ENCODE data around the gene ZNF324. TPM values are rescaled to one million over a fixed set of nuclear protein-coding genes. Genes with fewer than 3 reads are reported as not detected.
"Not testable (repeated sequence)": the region's sequence is repeated elsewhere in the genome, so short reads cannot be mapped to it uniquely, and the experiment has no call there.

Gene ZNF324
- total RNA-seq, 1 experiment from 2014 or later, result 16.3 TPM

DNA sequence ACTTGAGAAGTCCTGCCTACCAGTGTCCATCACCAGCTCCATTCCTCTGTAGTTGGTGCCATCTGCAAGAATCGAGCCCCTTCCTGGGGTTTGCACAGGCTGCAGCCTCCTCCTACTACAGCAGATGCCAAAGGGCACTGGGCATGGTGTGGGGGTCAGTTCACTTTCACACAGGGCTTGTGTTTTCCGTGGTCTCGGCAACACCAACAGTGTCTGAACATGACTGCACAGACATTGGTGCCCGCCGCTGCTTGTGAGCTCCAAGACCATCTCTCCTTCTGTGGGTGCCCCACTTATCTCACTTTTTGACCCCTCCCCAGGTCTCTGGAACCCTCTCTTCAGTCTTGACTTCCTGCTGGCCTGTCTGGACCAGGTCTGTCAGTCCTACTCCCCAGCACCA is 24.5 kb downstream of the ZNF324 start:
- no peak for DNase-seq (ENCODE audit: low read depth)
- in situ Hi-C loops (cut with HindIII; ENCODE audit: low pct_unique_long_range_greater_than_20kb, low sequenced_read_pairs), result no loop called here

DNA sequence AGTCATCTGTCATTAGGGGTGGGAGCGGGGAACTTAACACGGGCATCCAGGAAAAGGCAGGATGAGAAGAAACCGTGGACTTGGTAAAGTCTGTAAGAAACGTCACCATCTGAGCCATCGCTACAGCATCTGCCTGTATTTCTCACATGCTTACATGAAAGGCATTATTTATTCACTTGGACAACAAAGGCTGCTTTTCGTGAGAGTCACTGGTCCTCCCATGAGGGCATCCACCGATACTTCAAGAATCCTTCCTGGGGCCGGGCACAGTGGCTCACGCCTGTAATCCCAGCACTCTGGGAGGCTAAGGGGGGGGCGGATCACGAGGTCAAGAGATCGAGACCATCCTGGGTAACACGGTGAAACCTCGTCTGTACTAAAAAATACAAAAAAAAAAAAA is 25.4 kb downstream of the ZNF324 start:
- in situ Hi-C loops (cut with HindIII; ENCODE audit: low pct_unique_long_range_greater_than_20kb, low sequenced_read_pairs), result no loop called here
- DNase-seq (ENCODE audit: low read depth), result no peak

DNA sequence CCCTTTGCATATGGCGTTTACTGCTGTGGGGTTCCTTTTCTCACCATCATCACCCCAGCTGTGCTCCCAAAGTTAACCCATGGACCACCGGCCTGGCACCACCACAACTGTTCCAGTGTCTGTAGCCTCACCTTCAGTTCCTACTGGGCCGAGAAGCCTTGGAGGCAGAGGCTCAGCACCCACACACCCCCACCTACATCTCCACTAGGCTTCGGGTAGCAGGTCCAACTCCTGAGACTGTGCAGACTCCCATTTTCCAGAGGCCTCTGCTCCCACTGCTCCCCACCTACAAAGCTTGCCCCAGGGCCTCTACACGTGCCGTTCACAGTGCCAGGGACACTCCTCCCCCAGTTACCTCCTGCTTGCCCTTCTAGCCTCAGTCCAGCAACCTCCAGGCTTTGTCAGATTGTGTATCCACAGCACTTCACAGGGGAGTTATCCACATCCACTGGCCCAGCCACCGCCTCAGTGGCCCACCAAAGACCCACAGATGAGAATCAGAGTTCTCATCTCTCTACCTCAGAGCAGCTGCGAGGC is 30.8 kb downstream of the ZNF324 start:
- DNase-seq (ENCODE audit: low read depth), result no peak
- in situ Hi-C loops (cut with HindIII; ENCODE audit: low pct_unique_long_range_greater_than_20kb, low sequenced_read_pairs), result no loop called here

DNA sequence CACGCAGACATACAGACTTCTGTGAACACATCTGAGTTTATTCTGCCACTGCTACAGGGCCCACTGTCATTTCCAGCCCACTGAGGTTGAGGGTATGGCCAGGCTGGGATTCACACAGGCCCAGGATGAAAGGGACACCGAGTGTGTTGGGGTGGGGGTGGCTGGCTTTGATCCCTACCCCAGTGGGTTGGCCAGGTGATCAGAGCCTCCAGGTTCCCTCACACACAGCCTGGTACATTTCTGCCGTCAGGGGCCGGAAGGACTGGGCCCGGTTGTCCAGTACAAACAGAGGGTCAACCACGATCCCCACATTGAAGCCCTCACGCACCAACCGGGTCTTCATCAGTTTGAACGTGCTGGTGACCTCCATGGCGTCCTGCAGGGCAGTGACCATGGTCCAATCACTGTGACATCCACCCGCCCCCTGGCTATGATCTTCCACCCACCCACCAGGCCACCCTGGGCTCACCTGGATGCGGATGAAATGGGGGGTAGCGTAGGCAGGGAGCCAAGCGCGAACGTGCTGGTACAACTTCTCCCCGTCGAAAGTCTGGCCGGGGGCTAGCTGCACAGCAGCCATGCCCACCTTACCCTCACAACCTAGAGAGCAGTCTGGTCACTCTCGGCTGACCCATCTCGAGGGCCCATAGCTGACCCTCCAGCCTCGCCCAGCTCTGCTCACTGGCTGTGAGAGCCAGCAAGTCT is 31.6 kb downstream of the ZNF324 start:
- DNase-seq (ENCODE audit: low read depth), result no peak
- in situ Hi-C loops (cut with HindIII; ENCODE audit: low pct_unique_long_range_greater_than_20kb, low sequenced_read_pairs), result no loop called here

DNA sequence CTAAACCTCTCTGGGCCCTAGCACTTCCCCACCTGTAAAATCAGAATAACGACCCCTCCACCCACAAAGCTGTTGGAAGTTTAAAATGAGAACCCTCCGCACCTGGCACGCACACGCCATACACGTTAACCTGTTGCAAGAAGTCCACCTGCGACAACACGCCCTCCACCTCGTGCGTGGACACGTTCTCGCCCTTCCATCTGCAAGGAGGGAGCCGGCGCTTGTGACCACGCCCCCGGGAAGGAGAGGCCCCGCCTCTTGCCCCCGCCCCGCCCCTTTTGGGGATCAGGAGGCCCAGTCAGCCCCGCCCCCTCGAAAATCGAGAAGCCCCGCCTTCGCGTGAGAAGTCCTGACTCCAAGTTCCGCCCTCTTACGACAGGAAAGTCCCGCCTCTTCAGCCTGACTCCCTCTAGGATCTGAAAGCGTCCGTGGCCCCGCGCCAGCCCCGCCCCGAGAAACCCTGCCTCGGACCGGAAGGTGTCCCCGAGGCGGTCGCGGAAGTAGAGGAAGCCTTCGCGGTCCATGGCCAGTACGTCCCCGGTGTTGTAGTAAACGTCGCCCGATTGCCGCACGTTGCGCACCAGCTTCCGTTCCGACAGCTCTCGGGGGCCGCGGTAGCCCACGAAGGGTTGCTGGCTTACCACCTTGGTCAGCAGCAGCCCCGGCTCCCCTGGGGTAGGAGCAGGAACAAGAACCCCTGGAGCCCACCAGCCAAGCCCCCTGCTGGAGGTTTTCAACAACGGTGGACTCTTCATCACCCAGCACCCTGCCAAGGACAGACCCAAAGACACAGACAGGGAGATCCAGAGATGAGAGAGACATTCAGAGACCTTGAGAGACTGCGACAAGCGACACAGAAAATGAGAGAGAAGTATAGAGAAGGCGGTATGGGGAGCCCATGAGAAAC is 32.4 kb downstream of the ZNF324 start:
- DNase-seq (ENCODE audit: low read depth), result peak; percentile 98
- in situ Hi-C loops (cut with HindIII; ENCODE audit: low pct_unique_long_range_greater_than_20kb, low sequenced_read_pairs), result no loop called here

DNA sequence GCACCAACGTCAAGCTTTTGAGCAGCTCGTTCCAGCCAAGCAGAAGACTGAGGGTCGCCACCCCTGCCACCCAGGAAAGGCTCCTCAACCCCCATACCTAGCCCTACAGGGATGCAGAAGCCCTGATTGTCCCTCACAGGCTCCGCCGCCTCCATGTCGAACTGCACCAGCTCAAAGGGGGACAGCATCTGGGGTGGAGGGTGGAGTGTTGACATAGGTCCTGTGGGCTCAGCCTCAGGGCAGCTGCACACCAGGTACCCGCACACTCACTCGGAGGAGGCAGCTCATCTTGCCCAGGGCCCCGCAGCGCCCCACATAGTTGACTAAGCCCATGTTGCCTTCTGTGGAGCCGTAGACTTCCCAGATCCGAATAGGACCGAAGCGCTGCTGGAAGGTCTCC is 33.4 kb downstream of the ZNF324 start:
- no peak for DNase-seq (ENCODE audit: low read depth)

DNA sequence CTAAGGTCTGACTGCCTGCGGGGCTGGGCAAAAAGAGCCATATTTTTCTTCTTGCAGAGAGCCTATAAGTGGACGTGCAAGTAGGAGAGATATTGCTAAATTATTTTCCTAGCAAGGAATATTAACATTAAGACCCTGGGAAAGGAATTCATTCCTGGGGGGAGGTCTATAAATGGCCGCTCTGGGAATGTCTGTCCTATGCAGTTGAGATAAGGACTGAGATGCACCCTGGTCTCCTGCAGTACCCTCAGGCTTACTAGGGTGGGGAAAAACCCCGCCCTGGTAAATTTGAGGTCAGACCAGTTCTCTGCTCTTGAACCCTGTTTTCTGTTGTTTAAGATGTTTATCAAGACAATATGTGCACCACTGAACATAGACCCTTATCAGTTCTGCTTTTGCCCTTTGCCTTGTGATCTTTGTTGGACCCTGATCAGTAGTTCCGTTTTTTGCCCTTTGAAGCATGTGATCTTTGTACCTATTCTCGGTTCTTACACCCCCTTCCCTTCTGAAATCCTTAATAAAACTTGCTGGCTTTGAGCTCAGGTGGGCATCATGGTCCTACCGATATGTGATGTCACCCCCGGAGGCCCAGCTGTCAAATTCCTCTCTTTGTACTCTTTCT is 40.8 kb downstream of the ZNF324 start:
- in situ Hi-C loops (cut with HindIII; ENCODE audit: low pct_unique_long_range_greater_than_20kb, low sequenced_read_pairs); DNase-seq (ENCODE audit: low read depth): not testable (repeated sequence)

More for the DNA sequence above, 33.4 kb downstream of the ZNF324 start:
- in situ Hi-C loops (cut with HindIII; ENCODE audit: low pct_unique_long_range_greater_than_20kb, low sequenced_read_pairs), result no loop called here

DNA sequence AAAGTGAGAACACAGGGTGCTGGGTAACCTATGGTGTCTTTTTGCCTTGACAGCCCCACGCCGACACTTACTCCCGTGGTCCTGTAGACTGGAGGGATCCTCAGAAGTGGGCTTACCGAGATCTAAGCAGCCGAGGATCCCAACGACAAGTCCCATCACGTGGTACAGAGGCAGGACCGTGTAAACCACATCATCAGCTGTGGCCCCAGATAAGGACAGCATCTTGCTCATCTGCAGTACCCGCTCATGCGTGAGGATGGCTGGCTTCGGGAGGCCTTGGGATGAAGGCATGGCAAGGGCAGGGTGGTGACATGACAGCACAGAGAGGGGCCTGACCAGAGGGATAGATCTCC is 42.8 kb downstream of the ZNF324 start:
- no peak for DNase-seq (ENCODE audit: low read depth)
- in situ Hi-C loops (cut with HindIII; ENCODE audit: low pct_unique_long_range_greater_than_20kb, low sequenced_read_pairs), result no loop called here

DNA sequence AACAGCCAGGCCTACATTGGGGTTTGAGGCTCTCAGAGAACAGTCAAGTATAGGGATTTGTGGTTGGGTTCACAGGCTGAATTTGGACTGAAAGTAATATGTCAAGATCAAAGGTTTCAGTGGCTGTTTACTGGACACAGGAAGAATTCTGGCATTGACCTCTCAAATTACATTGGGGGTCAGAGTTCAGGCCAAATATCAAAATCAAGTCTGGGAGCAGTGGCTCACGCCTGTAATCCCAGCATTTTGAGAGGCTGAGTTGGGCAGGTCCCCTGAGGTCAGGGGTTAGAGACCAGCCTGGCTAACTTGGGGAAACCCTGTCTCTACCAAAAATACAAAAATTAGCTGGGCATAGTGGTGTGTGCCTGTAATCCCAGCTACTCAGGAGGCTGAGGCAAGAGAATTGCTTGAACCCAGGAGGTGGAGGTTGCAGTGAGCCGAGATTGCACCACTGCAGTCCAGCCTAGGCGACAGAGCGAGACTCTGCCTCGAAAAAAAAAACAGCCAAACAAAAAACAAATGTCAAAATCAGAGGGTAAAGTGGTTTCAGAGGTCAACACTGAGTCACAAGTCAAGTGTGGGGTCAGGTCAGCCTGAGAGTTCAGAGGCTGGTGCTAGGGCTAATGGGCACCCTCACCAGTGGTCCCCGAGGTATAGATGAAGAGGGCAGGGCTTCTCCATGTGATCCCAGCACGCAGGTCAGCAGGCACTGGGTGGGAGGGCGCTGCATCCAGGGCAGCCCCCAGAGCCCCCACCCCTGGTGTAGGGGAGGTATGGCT is 43.4 kb downstream of the ZNF324 start:
- no peak for DNase-seq (ENCODE audit: low read depth)
- in situ Hi-C loops (cut with HindIII; ENCODE audit: low pct_unique_long_range_greater_than_20kb, low sequenced_read_pairs), result no loop called here

DNA sequence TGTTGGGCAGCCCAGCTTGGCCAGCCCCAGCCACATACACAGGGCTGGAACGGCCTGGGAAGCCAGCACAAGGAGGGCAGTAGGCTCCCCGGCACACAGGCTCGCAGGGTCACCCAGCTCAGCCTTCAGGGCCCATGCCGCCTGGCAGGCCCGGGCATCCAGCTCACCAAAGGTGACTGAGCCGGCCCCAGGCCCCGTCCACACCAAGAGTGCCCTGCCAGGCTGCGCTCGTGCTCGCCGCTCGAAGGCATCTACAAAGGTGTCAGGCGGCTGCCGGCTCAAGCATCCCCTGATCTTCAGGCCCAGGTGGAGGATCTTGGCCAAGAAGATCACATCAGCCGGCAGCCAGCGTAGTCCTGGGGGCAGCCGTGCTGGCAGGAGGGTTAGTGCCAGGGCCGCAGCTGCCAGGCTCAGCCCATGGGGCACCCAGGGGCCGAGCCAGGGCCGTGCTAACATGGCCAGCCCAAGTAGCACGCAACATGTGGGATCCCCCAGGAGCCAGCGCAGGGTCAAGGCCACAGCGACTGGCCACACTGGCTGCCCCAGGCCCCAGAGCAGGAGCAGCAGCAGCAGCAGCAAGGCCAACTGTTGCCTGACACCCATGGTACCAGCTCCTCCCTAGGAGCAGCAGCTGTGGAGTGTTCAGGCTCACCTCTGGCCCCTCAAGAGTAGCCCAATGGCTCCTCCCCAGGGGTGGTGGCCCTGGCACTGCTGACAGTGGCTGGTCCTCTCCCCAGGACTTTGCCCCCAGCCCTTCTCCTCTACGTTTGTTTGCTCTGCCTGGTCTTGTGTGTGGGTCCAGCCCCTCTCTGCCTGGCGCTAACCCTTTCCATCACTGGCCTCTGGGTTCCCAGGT is 44.7 kb downstream of the ZNF324 start, which contains the start of gene SLC27A5:
TSS of gene SLC27A5 (minus strand) at position 640 of the 856 bp plus-strand sequence. CDS start at position 603, 37 bp downstream.
- DNase-seq (ENCODE audit: low read depth), result no peak
- in situ Hi-C loops (cut with HindIII; ENCODE audit: low pct_unique_long_range_greater_than_20kb, low sequenced_read_pairs), result no loop called here

DNA sequence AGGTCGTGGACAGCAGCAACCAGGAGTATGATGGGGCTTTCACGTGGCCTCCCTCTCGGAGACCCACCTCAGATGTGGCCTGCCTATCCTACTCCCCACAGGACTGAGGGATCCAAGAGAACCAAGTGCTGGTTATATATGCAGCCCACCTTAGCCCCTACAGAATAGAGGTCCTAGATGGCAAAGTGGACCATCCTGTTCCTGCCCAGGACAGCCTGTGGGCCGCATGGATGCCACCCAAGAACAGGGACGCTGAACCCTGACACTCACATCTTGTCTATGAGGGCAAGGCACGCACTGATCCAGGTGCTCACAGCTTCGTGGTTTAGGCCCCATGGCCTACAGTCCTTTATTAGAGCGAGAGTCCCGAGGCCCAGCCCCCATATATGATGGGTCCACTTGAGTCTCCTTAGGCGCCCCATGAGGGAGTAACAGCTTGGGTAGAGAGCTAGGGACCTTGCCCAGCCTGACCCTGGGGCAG is 46.4 kb downstream of the ZNF324 start:
- DNase-seq (ENCODE audit: low read depth), result no peak
- in situ Hi-C loops (cut with HindIII; ENCODE audit: low pct_unique_long_range_greater_than_20kb, low sequenced_read_pairs), result no loop called here

DNA sequence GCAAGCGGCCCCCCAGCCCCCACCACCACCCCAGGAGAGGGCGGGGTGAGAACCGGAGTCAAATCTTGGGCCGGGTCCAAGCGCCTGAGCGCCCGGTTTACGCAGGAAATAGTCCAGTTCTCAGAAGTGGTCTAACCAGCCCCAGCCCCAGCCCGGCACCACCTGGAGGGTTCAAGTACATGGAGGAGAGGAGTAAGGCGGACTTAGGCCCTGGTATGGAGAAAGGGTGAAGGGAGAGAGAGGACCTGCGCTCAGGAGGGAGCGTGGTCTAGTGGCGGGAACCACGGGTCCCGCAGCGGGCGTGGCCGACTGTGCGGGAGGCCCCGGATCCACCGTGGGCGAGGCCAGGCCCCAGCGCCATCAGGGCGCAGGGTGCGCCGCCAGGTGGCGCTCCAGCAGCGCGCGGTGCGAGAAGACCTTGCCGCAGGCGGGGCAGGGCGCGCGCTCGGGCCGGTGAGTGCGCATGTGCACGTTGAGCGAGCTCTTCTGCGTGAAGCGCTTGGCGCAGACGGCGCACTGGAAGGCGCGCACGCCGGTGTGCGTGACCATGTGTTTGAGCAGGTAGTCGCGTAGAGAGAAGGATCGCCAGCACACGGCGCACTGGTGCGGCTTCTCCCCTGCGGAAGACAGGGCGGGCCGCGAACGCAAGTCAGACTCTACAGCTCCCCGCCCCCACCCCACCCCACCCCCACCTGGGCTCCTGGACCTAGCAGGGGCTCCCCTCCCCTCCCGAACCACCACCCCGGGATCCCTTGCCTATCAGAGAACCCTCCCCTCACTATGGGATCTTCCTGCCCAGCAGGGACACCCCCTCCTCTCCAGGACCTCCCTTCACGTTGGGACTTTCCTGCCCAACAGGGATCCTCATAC is 47.0 kb downstream of the ZNF324 start:
- peak; percentile 79 for DNase-seq (ENCODE audit: low read depth)
- in situ Hi-C loops (cut with HindIII; ENCODE audit: low pct_unique_long_range_greater_than_20kb, low sequenced_read_pairs), result no loop called here

DNA sequence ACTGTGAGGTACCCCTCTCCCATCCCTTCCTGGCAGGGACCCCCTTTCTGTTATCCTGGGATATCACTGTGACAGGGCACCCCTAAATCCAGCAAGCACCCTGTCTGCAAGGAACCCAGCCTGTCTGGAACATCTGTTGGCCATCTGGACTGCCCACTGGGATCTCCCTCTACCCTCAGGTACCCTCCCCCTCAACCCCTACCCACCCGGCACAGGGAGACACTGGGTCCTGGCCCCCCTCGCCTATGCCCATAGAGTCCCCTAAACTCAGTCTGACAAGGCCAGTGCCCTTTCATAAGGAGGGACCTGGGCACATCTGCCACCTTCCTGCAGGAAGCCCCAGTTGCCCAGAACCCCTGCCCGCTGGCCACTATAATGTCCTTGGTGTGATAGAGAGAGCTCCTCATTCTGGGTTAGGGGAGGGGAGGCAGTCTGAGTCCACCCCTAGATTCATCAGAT is 47.7 kb downstream of the ZNF324 start:
- in situ Hi-C loops (cut with HindIII; ENCODE audit: low pct_unique_long_range_greater_than_20kb, low sequenced_read_pairs), result no loop called here
- DNase-seq (ENCODE audit: low read depth), result no peak

DNA sequence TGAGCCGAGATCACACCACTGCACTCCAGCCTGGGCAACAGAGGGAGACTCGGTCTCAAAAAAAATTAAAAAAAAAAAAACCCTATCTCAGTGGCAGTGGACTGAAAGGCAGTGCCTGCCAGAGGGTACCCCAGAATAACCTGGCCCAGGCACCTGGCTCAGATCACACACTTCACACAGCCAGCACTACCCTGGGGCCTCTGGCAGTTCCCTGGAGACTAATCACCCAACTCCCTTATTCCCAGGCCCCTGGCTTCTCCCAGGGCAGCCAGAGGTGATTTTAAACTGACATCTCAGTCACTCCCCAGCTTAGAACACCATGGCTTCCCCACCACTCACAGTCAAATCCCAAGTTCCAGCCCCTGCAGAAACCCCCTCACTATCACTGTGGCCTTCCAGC is 48.4 kb downstream of the ZNF324 start:
- in situ Hi-C loops (cut with HindIII; ENCODE audit: low pct_unique_long_range_greater_than_20kb, low sequenced_read_pairs), result no loop called here
- DNase-seq (ENCODE audit: low read depth), result no peak

DNA sequence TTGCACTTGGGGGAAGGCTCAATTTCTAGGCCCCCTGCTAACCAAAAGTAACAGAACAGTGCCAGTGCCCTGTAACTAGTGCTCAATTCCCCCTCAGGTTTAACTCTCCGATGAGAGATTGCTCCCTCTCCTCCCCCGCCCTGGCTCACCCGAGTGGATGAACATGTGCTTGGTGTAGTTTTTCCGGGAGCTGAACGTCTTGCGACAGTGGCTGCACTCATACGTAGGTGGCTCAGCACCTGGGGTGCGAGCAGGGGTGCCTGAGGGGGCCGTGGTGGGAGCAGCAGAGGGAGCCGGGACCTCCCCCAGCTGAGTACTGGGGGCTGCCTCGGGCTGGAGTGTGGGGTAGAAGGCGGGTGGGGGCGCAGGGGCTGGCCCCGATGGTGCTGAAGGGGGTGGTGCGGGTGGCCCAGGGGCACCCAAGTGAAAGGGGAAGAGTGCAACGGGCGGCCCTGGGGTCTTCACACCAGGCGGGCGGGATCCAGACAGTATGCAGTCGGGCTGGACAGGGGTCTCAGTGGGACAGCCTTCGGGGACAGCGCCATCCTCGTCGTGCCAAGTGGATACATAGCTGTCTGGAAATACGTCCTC is 49.5 kb downstream of the ZNF324 start:
- in situ Hi-C loops (cut with HindIII; ENCODE audit: low pct_unique_long_range_greater_than_20kb, low sequenced_read_pairs), result no loop called here
- DNase-seq (ENCODE audit: low read depth), result no peak

All from Caki2 (cell line).